Caki2 (cell line): ENCODE data around the gene TUBB6. TPM values are rescaled to one million over a fixed set of nuclear protein-coding genes. Genes with fewer than 3 reads are reported as not detected.

Experiments
- DNase-seq: peaks from one replicate; pipeline ENCODE4 v3.0.0-alpha.2; 2015; ENCODE audit warnings: low read depth
- in situ Hi-C: cut with HindIII; loops from 2 replicates; pipeline ENCODE4 v1.10.0; 2016; ENCODE audit warnings: low sequenced_read_pairs, low pct_unique_long_range_greater_than_20kb, mixed read lengths
- total RNA-seq: library from RNA; depleted of rRNA; stranded (reverse); fragments of >200 nt; shearing (Covaris generic); gene quantifications from 2 replicates; pipeline ENCODE4 v1.2.3, GENCODE V29; 2014; ENCODE audit warnings: low replicate concordance

TUBB6 gene
- total RNA-seq, 1 experiment from 2014 or later, result 421 TPM

GRCh38 chr18:12287684-12288402 lies 20.2 kb upstream of the TUBB6 start:
- in situ Hi-C loops, result no loop called here
- DNase-seq, result peak; percentile 72

GRCh38 chr18:12288403-12288755 lies 19.7 kb upstream of the TUBB6 start:
- DNase-seq, result no peak
- in situ Hi-C loops, result no loop called here

DNA sequence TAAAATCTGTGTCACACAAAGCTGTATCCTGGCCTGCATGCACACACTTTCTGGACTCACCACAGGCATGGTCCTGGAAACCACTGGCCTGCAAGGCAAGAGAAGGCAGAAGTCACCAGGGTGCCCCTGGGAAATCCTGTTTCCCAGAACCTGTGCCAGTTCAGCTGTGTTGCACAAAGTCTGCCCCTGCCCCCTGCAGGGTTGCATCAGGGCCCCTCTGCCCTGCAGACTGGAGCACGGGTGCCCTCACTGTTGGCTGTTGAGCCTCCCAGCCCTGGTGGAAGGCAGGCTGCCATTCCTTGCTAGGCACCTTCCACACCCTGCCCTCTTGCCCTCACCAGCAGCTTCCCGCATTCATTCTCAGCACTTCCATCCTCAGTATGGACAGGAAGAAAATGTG lies 18.0 kb upstream of the TUBB6 start:
- no peak for DNase-seq
- in situ Hi-C loops, result no loop called here

GRCh38 chr18:12291161-12291560 lies 16.9 kb upstream of the TUBB6 start:
- DNase-seq, result no peak
- in situ Hi-C loops, result no loop called here

- DNase-seq, result no peak
- in situ Hi-C loops, result no loop called here
These were observed 16.4 kb upstream of the TUBB6 start for GRCh38 chr18:12291690-12292089.

DNA sequence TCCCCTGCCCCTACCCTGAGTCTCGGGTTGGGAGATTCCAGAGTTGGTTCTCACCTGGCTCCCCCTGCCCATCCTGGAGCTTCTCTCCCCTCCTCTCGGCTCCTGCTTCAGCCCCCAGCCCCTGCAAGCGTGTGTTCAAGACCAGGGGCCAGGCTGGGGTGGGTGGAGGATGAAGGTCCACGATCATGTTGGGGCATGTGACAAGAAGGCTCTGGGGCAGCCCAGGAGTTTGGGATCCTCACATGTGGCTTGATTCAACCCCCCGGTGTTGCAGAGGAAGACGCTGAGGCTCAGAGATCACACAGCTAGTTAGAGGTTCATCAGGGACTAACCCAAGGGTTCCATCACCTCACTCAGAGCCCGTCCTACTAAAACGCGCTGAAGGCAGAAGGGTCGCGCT lies 14.2 kb upstream of the TUBB6 start:
- in situ Hi-C loops, result no loop called here
- DNase-seq, result no peak

DNA sequence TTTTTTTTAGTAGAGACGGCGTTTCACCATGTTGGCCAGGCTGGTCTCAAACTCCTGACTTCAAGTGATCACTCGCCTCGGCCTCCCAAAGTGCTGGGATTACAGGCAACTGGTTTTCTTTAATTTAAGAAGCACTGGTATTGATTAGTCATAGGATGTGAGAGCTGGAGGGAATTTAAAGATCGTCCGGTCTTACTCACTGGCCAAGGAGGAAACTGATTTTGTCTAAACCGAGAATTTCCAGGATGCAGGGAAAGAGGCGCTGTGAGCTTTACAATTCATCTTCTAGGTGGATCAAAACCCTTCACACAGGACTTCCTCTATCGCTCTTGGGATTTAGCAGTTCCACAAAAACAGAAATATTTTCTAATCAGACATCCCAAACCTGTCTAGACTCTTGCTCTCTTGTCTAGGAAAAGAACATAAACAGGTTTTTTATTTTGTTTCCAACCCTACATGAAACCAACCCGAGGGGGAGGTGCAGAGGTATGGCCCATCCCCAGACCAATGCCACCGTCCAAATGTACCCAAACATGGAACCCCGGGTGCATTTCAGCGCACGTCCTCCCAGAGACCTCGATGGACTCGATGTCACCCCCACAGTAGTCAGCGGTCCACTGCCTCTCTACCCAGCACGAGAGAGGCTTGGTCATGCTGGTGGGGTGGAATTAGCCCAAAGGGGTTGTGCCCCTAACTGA lies 12.5 kb upstream of the TUBB6 start:
- in situ Hi-C loops, result no loop called here
- no peak for DNase-seq

DNA sequence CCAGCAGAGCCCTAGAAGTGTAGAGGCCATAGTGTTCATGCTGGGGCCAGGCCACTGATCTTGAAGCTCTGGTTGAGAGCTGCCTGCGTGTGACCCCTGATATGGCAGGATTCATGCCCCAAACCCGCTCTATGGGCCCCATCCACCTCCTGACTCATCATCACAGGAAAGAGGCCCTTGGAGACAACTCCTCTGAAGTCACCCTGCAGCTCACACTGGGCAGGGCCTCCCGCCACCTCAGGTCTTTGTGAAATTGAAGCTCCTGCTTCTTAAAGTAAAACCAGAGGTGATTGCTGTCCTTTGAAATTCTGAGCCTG lies 12.0 kb upstream of the TUBB6 start:
- no peak for DNase-seq
- in situ Hi-C loops, result no loop called here

- in situ Hi-C loops, result no loop called here
- no peak for DNase-seq
These were observed 11.6 kb upstream of the TUBB6 start for GRCh38 chr18:12296457-12296856.

DNA sequence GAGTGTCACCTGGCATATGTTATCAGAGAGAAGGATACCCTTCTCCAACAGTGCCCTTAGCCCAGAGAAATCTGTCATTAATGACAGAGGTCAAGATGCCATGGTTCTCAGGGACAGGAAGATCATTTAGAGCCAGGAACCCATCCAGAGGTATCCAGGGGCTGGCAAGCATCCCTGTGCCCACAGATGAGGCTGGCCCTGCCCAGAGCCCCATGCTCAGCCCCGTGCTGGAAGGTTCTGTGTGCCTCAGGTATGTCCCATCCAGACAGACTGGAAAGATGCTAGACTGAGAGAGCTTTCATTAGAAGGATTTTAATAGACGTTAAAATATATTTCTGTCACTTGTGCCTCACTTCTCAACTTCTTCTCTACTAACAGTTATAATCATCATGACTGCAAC lies 8.2 kb upstream of the TUBB6 start:
- in situ Hi-C loops, result no loop called here

GRCh38 chr18:12301263-12302005 lies 6.6 kb upstream of the TUBB6 start:
- in situ Hi-C loops, result no loop called here
- DNase-seq, result no peak

More for the DNA sequence above, 8.2 kb upstream of the TUBB6 start:
- DNase-seq, result no peak

DNA sequence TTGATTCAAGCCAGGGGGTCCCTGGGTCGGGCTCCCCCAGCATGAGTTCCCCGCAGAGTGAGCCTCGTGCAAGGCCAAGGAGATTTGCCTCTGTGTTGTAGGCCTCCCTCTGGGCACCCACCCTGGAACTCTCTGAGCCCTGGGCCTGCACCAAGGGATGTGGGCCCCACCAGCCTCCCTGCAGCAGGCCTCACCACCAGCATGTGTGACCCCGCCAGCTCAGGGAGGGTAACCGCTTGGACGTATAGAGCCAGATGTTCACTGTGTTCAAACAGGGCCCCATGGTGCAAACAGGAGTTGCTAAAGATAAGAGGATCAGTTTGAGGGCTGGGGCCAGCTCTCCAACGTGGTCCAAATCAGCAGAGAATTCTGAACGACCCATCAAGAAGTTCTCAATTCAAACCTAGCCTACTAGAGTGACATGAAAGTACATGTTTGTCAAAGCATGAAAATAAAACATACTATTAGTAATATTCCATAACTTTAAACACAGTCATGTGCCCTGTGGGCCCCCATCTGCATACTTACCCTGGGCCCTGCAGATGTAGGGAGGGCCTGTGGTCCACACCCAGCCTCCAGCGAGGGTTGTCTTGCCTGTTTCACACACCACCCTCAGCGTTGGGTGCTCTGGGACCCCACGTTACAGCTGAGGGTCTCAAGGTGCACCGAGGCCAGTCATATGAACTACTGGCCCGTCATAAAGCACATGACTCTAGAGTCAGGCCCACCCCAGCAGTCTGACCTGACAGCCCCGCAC lies 5.5 kb upstream of the TUBB6 start:
- no peak for DNase-seq
- in situ Hi-C loops, result no loop called here

GRCh38 chr18:12304351-12305210 lies 3.5 kb upstream of the TUBB6 start:
- in situ Hi-C loops, result no loop called here
- DNase-seq, result no peak

GRCh38 chr18:12305211-12305610 lies 2.8 kb upstream of the TUBB6 start:
- in situ Hi-C loops, result no loop called here
- no peak for DNase-seq

GRCh38 chr18:12305930-12306629 lies 2.0 kb upstream of the TUBB6 start:
- DNase-seq, result no peak
- in situ Hi-C loops, result no loop called here

DNA sequence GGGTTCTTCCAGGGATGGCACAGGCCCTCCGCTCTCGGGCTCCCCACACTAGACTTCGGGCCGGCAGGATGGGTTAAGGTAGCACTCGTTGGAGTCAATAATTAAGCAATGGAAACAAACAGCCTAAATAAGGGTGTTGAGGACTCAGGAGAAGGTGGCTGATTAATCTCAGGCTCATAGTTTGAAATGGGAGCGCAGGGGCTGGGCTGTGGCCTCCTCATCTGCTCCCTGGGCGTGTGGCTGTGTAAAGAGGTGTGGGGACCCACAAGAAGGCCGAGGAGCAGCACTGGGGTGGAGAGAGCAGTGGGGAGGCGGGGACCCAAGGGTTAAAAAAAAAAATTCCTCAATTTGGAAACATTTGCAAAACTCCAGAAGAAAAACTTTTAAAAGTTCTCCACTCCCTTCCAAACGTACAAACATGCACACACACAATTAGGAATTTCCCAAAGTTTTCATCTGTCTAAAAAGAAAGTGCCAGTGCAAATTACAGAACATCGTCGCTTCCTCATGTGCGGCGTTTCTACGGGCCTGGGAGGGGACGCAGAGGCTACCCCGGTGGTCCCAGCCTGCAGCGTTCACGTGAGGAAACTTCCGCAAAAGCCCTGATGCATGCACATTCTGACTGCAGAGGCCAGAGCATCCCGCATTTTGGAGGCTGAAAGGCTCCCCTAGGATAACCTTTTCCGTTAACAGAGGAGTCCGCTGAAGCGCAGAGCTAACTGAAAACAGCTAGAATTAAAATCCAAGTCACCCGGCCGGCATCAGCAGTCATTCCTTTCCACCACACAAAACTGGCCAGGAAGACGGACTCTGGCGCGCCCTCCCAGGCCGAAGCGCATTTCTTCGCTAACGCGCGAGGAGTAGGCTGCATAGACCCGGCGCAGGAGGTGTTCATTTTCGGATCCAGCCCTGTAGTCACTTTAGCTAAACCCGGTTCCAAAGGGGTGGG lies 1.0 kb upstream of the TUBB6 start:
- in situ Hi-C loops, result no loop called here

More for the DNA sequence above, 1.0 kb upstream of the TUBB6 start:
- DNase-seq, result no peak
